Stomach (tissue), 4 donors: ENCODE measurements around the gene NYAP1.

Source experiments
- EP300 ChIP-seq: sonication (generic); formaldehyde crosslinking; IDR thresholded peaks from one replicate; pipeline ENCODE4 v1.6.1; 2017; ENCODE audit warnings: antibody characterized with exemption
- POLR2A ChIP-seq, 4 donors: fragments of 450-650 bp; IDR thresholded peaks; one replicate each; pipeline ENCODE4 v1.6.1; 2016; ENCODE audit warnings: antibody characterized with exemption in 4 of 4, control low read depth in 2 of 4, mild to moderate bottlenecking in 1 of 4, moderate library complexity in 1 of 4

DNA sequence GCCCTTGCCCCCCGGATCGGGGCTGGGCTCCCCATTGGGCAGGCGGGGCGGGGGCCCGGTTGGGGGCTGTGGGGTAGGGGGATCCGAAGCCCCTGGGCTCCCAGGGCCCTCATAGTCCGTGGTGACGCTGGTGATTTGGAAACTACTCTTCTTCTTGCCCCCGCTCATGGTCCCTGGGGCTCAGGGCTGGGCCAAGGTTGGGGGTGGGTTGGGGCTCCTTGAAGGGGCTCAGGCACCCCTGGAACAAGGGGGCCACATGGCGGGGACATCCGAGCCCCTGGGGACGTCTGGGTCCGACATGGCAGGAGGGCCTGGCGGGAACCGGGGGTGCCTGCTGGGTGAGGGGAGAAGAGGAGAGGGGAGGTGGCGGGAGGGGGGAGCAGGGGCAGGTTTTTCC, 5.9 kb upstream of the NYAP1 start:
- TF ChIP-seq POLR2A (IDR thresholded peaks at IDR 0.05) (no peak), EP300 (no peak)
